Left lung (tissue), 10 donors: ENCODE results near the gene PRPF39. TPM values are rescaled to one million over a fixed set of nuclear protein-coding genes. Genes with fewer than 3 reads are reported as not detected.

Experiments used
- ATAC-seq: fragments of 200-7000 bp; cut with Tn5 transposase; one replicate; pipeline ENCODE4 v1.9.1; 2020; ENCODE audit warnings: moderate library complexity
- DNase-seq, 4 donors: peaks; one replicate each; pipeline ENCODE4 v3.0.0-alpha.2; 2013 to 2020
- H3K27ac ChIP-seq, 2 donors: fragments of 200-600 bp; sonication (generic) in 1 of 2; one replicate each; pipeline versions ENCODE4 v1.5.0 to v1.8.0; 2020 to 2021
- H3K27me3 ChIP-seq, 2 donors: fragments of 200-600 bp; sonication (generic) in 1 of 2; one replicate each; pipeline versions ENCODE4 v1.5.0 to v1.8.0; 2020 to 2021
- H3K36me3 ChIP-seq, 2 donors: fragments of 200-600 bp; sonication (generic) in 1 of 2; one replicate each; pipeline versions ENCODE4 v1.5.0 to v1.8.0; 2020 to 2021
- H3K4me1 ChIP-seq, 2 donors: fragments of 200-600 bp; one replicate each; pipeline ENCODE4 v1.8.0; 2021
- H3K4me3 ChIP-seq, 2 donors: fragments of 200-600 bp; sonication (generic) in 1 of 2; one replicate each; pipeline versions ENCODE4 v1.5.0 to v1.8.0; 2020 to 2021; ENCODE audit warnings: mild to moderate bottlenecking in 1 of 2
- H3K9me3 ChIP-seq, 2 donors: fragments of 200-600 bp; sonication (generic) in 1 of 2; one replicate each; pipeline versions ENCODE4 v1.5.0 to v1.8.0; 2020 to 2021
- CTCF ChIP-seq, 2 donors: fragments of 200-600 bp; sonication (generic) in 1 of 2; IDR thresholded peaks; one replicate each; pipeline versions ENCODE4 v1.5.0 to v1.8.0; 2021; ENCODE audit warnings: antibody characterized with exemption in 2 of 2
- intact Hi-C, 2 donors: fragments of 100-400 bp; cut with DNase I; formaldehyde crosslinking; loops; one replicate each; pipeline versions ENCODE4 v1.11.2 to v1.14.2; 2022
- polyA plus RNA-seq, 6 donors: library from polyadenylated mRNA; unstranded; fragments of 120-200 nt; gene quantifications; one replicate each; pipeline ENCODE4 v1.2.1, GENCODE V29; 2013; ENCODE audit not compliant: insufficient read length in 6 of 6
- total RNA-seq, 2 donors: library from RNA; stranded (reverse); fragmentation: NEBNext Ultra II Directional; extraction: Animal tissue kit (Norgen Biotek cat#: 25700); gene quantifications; one replicate each; pipeline ENCODE4 v1.2.1, GENCODE V29; 2021
- donor health status: DM: no; HTN: yes; CAD: no.
- donor health status: DM: no; HTN: no; CAD: no.

PRPF39 gene
- total and polyA plus RNA-seq, 8 donors = 18.5 to 103 (median 73.8) TPM

- no peak for ATAC-seq
- peaks cover 0 to 4% of the 10 kb centered on the region in 2 donors for H3K36me3 ChIP-seq
- H3K4me3 ChIP-seq = no peak overlapping the region
- intact Hi-C loops = no loop called here
- H3K27me3 ChIP-seq = no peaks in the 10 kb centered on the region
- no peak for DNase-seq
- no peaks in the 10 kb centered on the region for H3K4me1 ChIP-seq
- no peak for TF ChIP-seq CTCF (IDR thresholded peaks at IDR 0.05)
- H3K9me3 ChIP-seq = no peaks in the 10 kb centered on the region
- no peak overlapping the region for H3K27ac ChIP-seq
Measured at GRCh38 chr14:45065956-45066355, 18.0 kb upstream of the PRPF39 start.

GRCh38 chr14:45066667-45067066, 17.2 kb upstream of the PRPF39 start:
- ATAC-seq = no peak
- Histone ChIP-seq H3K4me3 (no peak overlapping the region), H3K36me3 (peaks cover 0 to 4% of the 10 kb centered on the region in 2 donors), H3K9me3 (no peaks in the 10 kb centered on the region), H3K27me3 (no peaks in the 10 kb centered on the region), H3K27ac (no peak overlapping the region), H3K4me1 (no peaks in the 10 kb centered on the region)
- intact Hi-C loops = no loop called here
- TF ChIP-seq CTCF (IDR thresholded peaks at IDR 0.05) = no peak
- DNase-seq = no peak

- no peak for TF ChIP-seq CTCF (IDR thresholded peaks at IDR 0.05)
- ATAC-seq (no peak), DNase-seq (no peak)
- intact Hi-C loops = no loop called here
- H3K36me3 ChIP-seq = peaks cover 0 to 4% of the 10 kb centered on the region in 2 donors
- H3K4me3 ChIP-seq = no peak overlapping the region
- H3K27me3 ChIP-seq = no peaks in the 10 kb centered on the region
- no peak overlapping the region for H3K27ac ChIP-seq
- H3K4me1 ChIP-seq = no peaks in the 10 kb centered on the region
- no peaks in the 10 kb centered on the region for H3K9me3 ChIP-seq
Measured at GRCh38 chr14:45068396-45068795, 15.5 kb upstream of the PRPF39 start.

GRCh38 chr14:45070215-45070614, 13.7 kb upstream of the PRPF39 start:
- intact Hi-C loops = no loop called here
- TF ChIP-seq CTCF (IDR thresholded peaks at IDR 0.05) = no peak
- no peak for ATAC-seq

GRCh38 chr14:45072126-45072525, 11.8 kb upstream of the PRPF39 start:
- H3K27ac ChIP-seq = no peak overlapping the region
- H3K4me3 ChIP-seq = no peak overlapping the region
- peaks cover 0 to 4% of the 10 kb centered on the region in 2 donors for H3K36me3 ChIP-seq
- no peaks in the 10 kb centered on the region for H3K9me3 ChIP-seq
- no peak for TF ChIP-seq CTCF (IDR thresholded peaks at IDR 0.05)
- intact Hi-C loops = no loop called here
- no peak for ATAC-seq
- no peaks in the 10 kb centered on the region for H3K4me1 ChIP-seq
- no peak for DNase-seq
- no peaks in the 10 kb centered on the region for H3K27me3 ChIP-seq

More at GRCh38 chr14:45070215-45070614, 13.7 kb upstream of the PRPF39 start:
- no peaks in the 10 kb centered on the region for H3K27me3 ChIP-seq
- H3K36me3 ChIP-seq = peaks cover 0 to 4% of the 10 kb centered on the region in 2 donors
- no peak overlapping the region for H3K27ac ChIP-seq
- H3K4me1 ChIP-seq = no peaks in the 10 kb centered on the region
- H3K4me3 ChIP-seq = no peak overlapping the region
- no peaks in the 10 kb centered on the region for H3K9me3 ChIP-seq
- DNase-seq = no peak
